OCI-LY1 (cell line): Measurements from ENCODE around the gene COMP.

Source experiments
- H2AFZ ChIP-seq: fragments of 200-600 bp; sonication (generic), shearing (Covaris generic); 2 replicates; pipeline ENCODE4 v1.6.0; 2014; ENCODE audit warnings: antibody characterized with exemption, mild to moderate bottlenecking, low read length
- H3F3A ChIP-seq: fragments of 200-600 bp; sonication (generic), shearing (Covaris generic); 2 replicates; pipeline ENCODE4 v1.6.0; 2014; ENCODE audit warnings: mild to moderate bottlenecking, antibody characterized with exemption, low read length, moderate library complexity; ENCODE audit not compliant: insufficient read depth
- H3K27ac ChIP-seq: fragments of 200-600 bp; sonication (generic); 2 replicates; pipeline ENCODE4 v1.5.1; 2014; ENCODE audit warnings: low read length, mixed run types, mild to moderate bottlenecking, low read depth; ENCODE audit not compliant: poor library complexity, severe bottlenecking
- H3K27me3 ChIP-seq: fragments of 200-600 bp; sonication (generic); 2 replicates; pipeline ENCODE4 v1.6.0; 2014; ENCODE audit warnings: antibody characterized with exemption, mild to moderate bottlenecking, low read length, moderate library complexity; ENCODE audit not compliant: insufficient read depth
- H3K36me3 ChIP-seq: fragments of 200-600 bp; sonication (generic); 2 replicates; pipeline ENCODE4 v1.6.1; 2014; ENCODE audit warnings: mild to moderate bottlenecking, antibody characterized with exemption, low read length, moderate library complexity, mixed read lengths; ENCODE audit not compliant: insufficient read depth
- H3K4me1 ChIP-seq: fragments of 200-600 bp; sonication (generic); 2 replicates; pipeline ENCODE4 v1.5.1; 2014; ENCODE audit warnings: mild to moderate bottlenecking, low read length, moderate library complexity; ENCODE audit not compliant: insufficient read depth, severe bottlenecking
- H3K4me2 ChIP-seq: fragments of 200-600 bp; sonication (generic), shearing (Covaris generic); 2 replicates; pipeline ENCODE4 v1.6.1; 2014; ENCODE audit warnings: low read length
- H3K4me3 ChIP-seq: fragments of 200-600 bp; sonication (generic); 2 replicates; pipeline ENCODE4 v1.5.1; 2014; ENCODE audit warnings: low read length, low read depth, mild to moderate bottlenecking, mixed read lengths; ENCODE audit not compliant: poor library complexity, severe bottlenecking
- H3K79me2 ChIP-seq: fragments of 200-600 bp; shearing (Covaris generic); 2 replicates; pipeline ENCODE4 v1.6.1; 2016; ENCODE audit warnings: mixed run types, low read length, mixed read lengths; ENCODE audit not compliant: insufficient read depth
- H3K9ac ChIP-seq: fragments of 200-600 bp; sonication (generic), shearing (Covaris generic); 2 replicates; pipeline ENCODE4 v1.6.1; 2014; ENCODE audit warnings: mild to moderate bottlenecking, low read length, mixed read lengths
- H3K9me2 ChIP-seq: fragments of 200-600 bp; sonication (generic), shearing (Covaris generic); 2 replicates; pipeline ENCODE4 v1.6.1; 2014; ENCODE audit warnings: low read depth, mild to moderate bottlenecking, low read length, mixed read lengths
- H3K9me3 ChIP-seq: fragments of 200-600 bp; shearing (Covaris generic); 2 replicates; pipeline ENCODE4 v1.6.1; 2014; ENCODE audit warnings: low read length, mixed read lengths
- H4K20me1 ChIP-seq: fragments of 200-600 bp; sonication (generic), shearing (Covaris generic); 2 replicates; pipeline ENCODE4 v1.6.0; 2016; ENCODE audit warnings: mild to moderate bottlenecking, low read length; ENCODE audit not compliant: insufficient read depth
- CTCF ChIP-seq: fragments of 200-600 bp; sonication (generic), shearing (Covaris generic); IDR thresholded peaks from 2 replicates; pipeline ENCODE4 v1.5.1; 2017; ENCODE audit warnings: mild to moderate bottlenecking, antibody characterized with exemption, low read length, moderate library complexity, mixed read lengths
- EZH2 ChIP-seq: fragments of 200-600 bp; sonication (generic), shearing (Covaris generic); IDR thresholded peaks from 2 replicates; pipeline ENCODE4 v1.8.0; 2017; ENCODE audit warnings: borderline replicate concordance, mixed run types, mild to moderate bottlenecking, antibody characterized with exemption, low read length, moderate library complexity, mixed read lengths

COMP gene

GRCh38 chr19:18834644-18834984 is 43.5 kb upstream of the COMP start:
- TF ChIP-seq CTCF (no peak), EZH2 (no peak)
- Histone ChIP-seq H3K4me1 (peaks cover 43% of the 10 kb centered on the region), H3K27me3 (no peaks in the 10 kb centered on the region), H3K36me3 (peaks cover 68% of the 10 kb centered on the region), H3K79me2 (peaks cover 69% of the 10 kb centered on the region), H3K4me2 (peak overlapping the region; percentile 100), H3K9me2 (no peaks in the 10 kb centered on the region), H3K9me3 (no peaks in the 10 kb centered on the region), H3K27ac (no peak overlapping the region), H3K9ac (peak overlapping the region; percentile 86; the same call in 1 of the 2 replicates), H3K4me3 (peak overlapping the region; percentile 88), H4K20me1 (peaks cover 4% of the 10 kb centered on the region; the same call in 1 of the 2 replicates), H3F3A (no peaks in the 10 kb centered on the region), H2AFZ (no peak overlapping the region)

- H4K20me1 ChIP-seq = peaks cover 4% of the 10 kb centered on the region; the same call in 1 of the 2 replicates
- H3K79me2 ChIP-seq = peaks cover 66% of the 10 kb centered on the region
- no peaks in the 10 kb centered on the region for H3K27me3 ChIP-seq
- peak overlapping the region; percentile 86 for H3K9ac ChIP-seq
- peaks cover 38% of the 10 kb centered on the region for H3K4me1 ChIP-seq
- peak overlapping the region; percentile 88 for H3K4me3 ChIP-seq
- H3K9me3 ChIP-seq = no peaks in the 10 kb centered on the region
- H3K27ac ChIP-seq = no peak overlapping the region
- H3F3A ChIP-seq = no peaks in the 10 kb centered on the region
- no peak for TF ChIP-seq CTCF
- TF ChIP-seq EZH2 = no peak
- H2AFZ ChIP-seq = no peak overlapping the region
- no peaks in the 10 kb centered on the region for H3K9me2 ChIP-seq
- H3K36me3 ChIP-seq = peaks cover 63% of the 10 kb centered on the region
- peak overlapping the region; percentile 100 for H3K4me2 ChIP-seq
Observed at GRCh38 chr19:18833849-18834643, 42.9 kb upstream of the COMP start.

GRCh38 chr19:18833141-18833476 is 42.0 kb upstream of the COMP start:
- Histone ChIP-seq H3F3A (no peaks in the 10 kb centered on the region), H3K27me3 (no peaks in the 10 kb centered on the region), H3K79me2 (peaks cover 58% of the 10 kb centered on the region), H3K9me3 (no peaks in the 10 kb centered on the region), H3K27ac (peak overlapping the region; percentile 49), H2AFZ (no peak overlapping the region), H3K36me3 (peaks cover 57% of the 10 kb centered on the region), H3K9ac (peak overlapping the region; percentile 86), H3K4me2 (peak overlapping the region; percentile 100), H3K9me2 (no peaks in the 10 kb centered on the region), H3K4me3 (peak overlapping the region; percentile 88), H4K20me1 (peaks cover 4% of the 10 kb centered on the region; the same call in 1 of the 2 replicates), H3K4me1 (peaks cover 33% of the 10 kb centered on the region)
- TF ChIP-seq CTCF (no peak), EZH2 (no peak)
